Measurements from ENCODE around the gene HDAC4.

The HDAC4 gene

GRCh38 chr2:239216614-239217273, 184.1 kb downstream of the HDAC4 start:
- DNase-seq (ENCODE audit: low read depth) = no peak

DNA sequence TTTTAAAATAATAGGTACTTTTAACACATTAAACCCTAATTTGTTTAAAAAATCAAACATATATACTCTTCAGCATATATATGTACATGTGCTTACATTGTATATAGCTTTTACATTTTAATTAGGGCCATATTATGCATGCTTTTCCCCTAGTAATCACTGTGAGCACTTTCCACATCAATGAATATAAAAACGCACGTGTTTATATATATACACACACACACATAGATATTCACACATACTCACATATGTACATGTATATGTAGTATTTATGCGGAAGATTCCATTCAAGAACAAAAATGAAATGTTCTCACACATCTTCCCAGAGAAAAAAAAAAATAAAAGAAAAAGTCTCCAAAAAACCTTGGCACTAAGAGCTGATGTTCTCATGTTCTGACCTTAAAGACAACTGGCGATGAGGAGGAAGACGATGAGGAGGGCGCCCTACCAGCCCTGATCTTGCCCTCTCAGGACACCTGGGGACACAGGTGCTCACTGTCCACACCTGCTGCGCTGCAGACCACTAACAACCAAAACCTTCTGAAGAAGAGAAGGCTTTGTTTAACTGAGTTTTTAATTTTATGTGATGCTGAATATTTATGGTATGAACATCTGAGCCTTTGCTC, 184.7 kb downstream of the HDAC4 start:
- DNase-seq (ENCODE audit: low read depth) = no peak

DNA sequence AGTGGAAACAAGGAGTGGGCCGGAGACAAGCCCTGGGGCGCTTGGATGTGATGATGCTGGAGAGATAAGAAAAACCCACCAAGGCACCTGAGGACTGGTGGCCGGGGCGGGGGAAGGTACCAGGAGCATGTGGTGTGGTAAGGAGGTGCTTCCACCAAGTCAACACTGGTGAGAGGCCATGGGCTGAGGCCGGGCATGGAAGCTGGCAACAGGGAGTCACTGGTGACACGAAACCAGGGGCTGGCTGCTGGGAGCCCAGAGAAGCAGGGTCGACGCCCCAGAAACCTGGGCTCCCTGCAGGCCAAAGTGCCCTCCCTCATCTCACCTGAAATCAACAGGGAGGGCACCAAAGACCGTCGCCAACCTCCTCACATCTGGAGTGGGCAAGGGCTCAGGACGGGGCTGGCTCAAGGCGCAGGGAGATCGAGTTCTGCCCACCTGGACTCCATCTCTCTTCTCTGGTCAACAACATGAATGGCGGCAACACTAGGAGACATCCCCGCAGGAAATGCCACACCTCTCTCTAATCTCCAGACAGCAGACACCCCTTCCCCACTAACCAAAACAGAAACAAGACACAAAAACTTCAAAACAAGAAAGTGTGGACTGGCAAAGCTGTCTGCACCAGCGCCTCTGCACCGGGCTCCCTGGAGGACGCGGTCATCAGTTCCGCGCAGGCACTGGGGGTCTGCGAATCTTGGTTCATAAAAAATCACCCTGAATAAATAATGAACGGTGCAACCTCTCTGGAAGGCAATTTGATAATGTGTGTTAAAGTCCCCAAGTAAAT, 185.5 kb downstream of the HDAC4 start:
- DNase-seq (ENCODE audit: low read depth) = no peak

- no peak for DNase-seq (ENCODE audit: low read depth)
Measured at GRCh38 chr2:239214725-239215124, 186.1 kb downstream of the HDAC4 start.

- no peak for DNase-seq (ENCODE audit: low read depth)
Measured at GRCh38 chr2:239213643-239214101, 187.1 kb downstream of the HDAC4 start.

DNA sequence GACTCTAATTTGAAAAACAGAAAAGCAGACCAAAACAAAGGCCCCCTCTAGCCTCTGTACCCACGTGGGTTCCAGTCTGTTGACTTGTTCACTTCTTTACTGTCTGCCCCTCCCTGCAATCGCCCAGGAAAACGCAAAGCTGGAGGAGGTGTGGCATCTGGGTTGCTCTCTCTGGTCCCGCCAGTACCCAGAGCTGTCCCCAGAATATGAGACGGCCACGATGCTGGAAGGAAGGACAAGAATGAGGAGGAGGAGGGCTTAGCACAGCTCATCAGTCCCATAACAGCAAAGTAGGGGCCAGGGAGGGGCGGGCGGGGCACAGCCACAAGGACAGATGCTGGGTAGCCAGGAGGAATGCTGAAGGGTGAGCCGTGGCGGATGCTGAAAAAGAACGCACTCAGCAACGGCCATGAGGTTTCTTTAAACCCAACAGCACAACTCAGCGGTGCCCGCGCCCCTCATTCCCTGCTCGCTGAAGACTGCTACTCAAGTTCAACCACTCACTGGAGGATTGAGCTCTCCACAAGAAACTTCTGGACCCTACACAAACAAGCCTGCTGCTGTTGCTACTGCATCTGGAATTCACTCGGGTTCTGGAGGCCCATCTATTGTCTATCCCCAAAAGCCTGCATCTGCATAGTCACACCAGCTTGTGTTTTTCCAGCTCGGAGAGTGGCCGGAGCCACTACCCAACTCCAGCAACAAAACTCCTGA, 187.7 kb downstream of the HDAC4 start:
- no peak for DNase-seq (ENCODE audit: low read depth)

DNA sequence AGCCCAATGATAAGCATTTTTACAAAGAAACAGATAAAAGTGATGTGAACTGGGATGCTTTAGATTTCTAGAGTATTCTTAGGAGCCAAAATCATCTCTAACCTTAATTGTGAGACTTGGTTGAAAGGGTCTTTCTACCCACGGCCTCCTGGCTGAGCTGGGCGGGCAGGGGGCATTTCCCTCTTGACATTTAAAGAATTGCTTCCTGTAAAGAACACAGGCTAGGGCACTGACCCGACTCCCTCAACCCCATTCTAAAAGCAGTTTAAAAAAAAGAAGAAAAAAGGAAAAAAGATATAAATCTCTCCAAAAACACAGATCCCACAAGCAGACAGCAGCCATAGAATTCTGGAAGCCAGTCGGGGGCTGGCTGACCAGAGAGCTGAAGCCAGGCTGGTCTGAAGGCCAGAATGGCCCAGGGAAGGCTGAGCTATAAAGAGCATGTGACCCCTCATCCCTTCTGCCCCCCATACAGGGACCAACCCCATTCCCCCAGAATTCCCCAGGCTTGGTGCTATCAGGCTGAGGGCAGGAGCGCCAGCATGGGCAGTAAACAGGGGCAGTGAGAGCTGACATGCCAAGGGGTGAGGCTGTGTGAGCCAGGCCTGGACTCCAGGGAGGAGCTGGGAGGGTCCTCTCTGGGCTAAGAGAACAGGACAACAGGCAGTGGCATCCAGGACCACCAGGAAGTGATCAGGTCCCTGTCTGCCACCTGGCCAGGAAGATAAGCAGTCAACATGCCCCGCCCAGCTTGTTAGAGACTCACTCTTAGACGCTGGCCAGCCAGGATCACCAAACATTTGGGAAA, 188.5 kb downstream of the HDAC4 start:
- no peak for DNase-seq (ENCODE audit: low read depth)

GRCh38 chr2:239211396-239212094, 189.3 kb downstream of the HDAC4 start:
- no peak for DNase-seq (ENCODE audit: low read depth)

GRCh38 chr2:239209783-239210182, 191.0 kb downstream of the HDAC4 start:
- DNase-seq (ENCODE audit: low read depth) = no peak

DNA sequence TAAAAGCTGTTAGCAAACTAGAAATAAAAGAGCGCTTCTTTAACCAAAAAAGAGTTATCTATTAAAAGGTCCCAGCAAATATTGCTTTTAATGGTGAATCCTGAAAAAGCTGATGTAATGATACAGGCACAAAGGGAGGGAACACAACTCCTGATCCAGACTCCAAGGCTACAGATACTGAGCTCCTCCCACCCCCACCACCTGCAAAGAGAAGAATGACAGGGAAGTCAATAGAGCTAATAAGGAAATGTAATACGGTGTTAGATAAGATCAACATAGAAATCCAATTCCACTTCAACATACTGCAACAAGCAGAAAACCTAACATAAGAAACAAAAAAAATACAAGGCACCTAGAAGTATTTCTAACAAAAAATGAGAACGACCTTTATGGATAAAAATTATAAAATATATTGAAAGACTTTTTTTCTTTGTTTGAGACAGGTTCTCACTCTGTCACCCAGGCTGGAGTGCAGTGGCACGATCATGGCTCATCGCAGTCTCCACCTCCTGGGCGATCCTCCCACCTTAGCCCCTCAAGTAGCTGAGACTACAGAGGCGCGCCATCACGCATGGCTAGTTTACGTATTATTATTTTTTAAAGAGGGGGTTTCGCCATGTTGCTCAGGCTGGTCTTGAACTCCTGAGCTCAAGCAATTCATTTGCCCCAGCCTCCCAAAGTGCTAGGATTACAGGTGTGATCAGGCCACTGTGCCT, 192.2 kb downstream of the HDAC4 start:
- DNase-seq (ENCODE audit: low read depth) = no peak

DNA sequence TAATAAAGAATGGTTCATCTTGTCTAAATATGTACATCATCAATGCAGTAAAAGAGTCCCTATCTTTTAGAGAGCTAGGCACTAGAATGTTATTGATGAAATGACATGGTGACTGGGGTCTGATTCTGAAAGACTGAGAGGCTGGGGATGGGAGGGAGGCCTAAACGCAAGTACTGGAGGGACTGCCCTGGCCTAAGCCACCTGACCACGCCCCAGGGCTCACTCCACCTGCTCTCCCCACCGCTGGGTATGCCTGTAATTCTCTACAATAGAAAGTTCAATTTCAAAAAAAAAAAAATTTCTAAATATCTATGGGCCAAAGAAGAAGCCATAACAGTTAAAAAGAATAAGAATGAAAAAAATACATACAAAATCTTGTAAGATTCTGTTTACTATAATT, 194.0 kb downstream of the HDAC4 start:
- no peak for DNase-seq (ENCODE audit: low read depth)

- no peak for DNase-seq (ENCODE audit: low read depth)
Measured at GRCh38 chr2:239206042-239206441, 194.8 kb downstream of the HDAC4 start.

GRCh38 chr2:239204876-239205468, 195.8 kb downstream of the HDAC4 start:
- no peak for DNase-seq (ENCODE audit: low read depth)

- no peak for DNase-seq (ENCODE audit: low read depth)
Measured at GRCh38 chr2:239204136-239204875, 196.5 kb downstream of the HDAC4 start.

GRCh38 chr2:239203443-239204135, 197.2 kb downstream of the HDAC4 start:
- no peak for DNase-seq (ENCODE audit: low read depth)

- no peak for DNase-seq (ENCODE audit: low read depth)
Measured at GRCh38 chr2:239202836-239203235, 198.0 kb downstream of the HDAC4 start.

- DNase-seq (ENCODE audit: low read depth) = no peak
Measured at GRCh38 chr2:239202343-239202742, 198.5 kb downstream of the HDAC4 start.

- DNase-seq (ENCODE audit: low read depth) = no peak
Measured at GRCh38 chr2:239201884-239202283, 198.9 kb downstream of the HDAC4 start.

GRCh38 chr2:239201531-239201876, 199.3 kb downstream of the HDAC4 start:
- DNase-seq (ENCODE audit: low read depth) = no peak
